Astrocyte (in vitro differentiated cells and primary cell): ENCODE measurements around the gene NELFB. TPM values are rescaled to one million over a fixed set of nuclear protein-coding genes. Genes with fewer than 3 reads are reported as not detected.
"Not testable (repeated sequence)": the region's sequence is repeated elsewhere in the genome, so short reads cannot be mapped to it uniquely, and the experiment has no call there.

Experiments
- DNase-seq: peaks from one replicate; pipeline ENCODE4 v3.0.0-alpha.2; 2010; ENCODE audit warnings: low read depth
- FAIRE-seq: peaks from 2 replicates; lab custom pipeline; 2011; peaks lifted over from hg19 to GRCh38; lab: Jason Lieb, UNC
- H2AFZ ChIP-seq: 2 replicates; pipeline ENCODE4 v1.6.0; 2012; ENCODE audit warnings: low read depth, low read length, inconsistent platforms
- H3K27ac ChIP-seq: 2 replicates; pipeline ENCODE4 v1.5.1; 2011; ENCODE audit warnings: low read depth, low read length, inconsistent platforms
- H3K27me3 ChIP-seq: 2 replicates; pipeline ENCODE4 v1.6.0; 2011; ENCODE audit warnings: low read length, inconsistent platforms; ENCODE audit not compliant: insufficient read depth
- H3K36me3 ChIP-seq: 2 replicates; pipeline ENCODE4 v1.5.1; 2011; ENCODE audit warnings: low read length, inconsistent platforms; ENCODE audit not compliant: insufficient read depth
- H3K4me1 ChIP-seq: 2 replicates; pipeline ENCODE4 v1.5.1; 2011; ENCODE audit warnings: low read length, inconsistent platforms; ENCODE audit not compliant: insufficient read depth
- H3K4me2 ChIP-seq: 2 replicates; pipeline ENCODE4 v1.6.0; 2012; ENCODE audit warnings: low read length, inconsistent platforms
- H3K4me3 ChIP-seq: 2 replicates; pipeline ENCODE4 v1.5.1; 2011; ENCODE audit warnings: low read depth, mild to moderate bottlenecking, low read length, inconsistent platforms; ENCODE audit not compliant: insufficient read depth
- H3K79me2 ChIP-seq: 2 replicates; pipeline ENCODE4 v1.6.0; 2012; ENCODE audit warnings: mild to moderate bottlenecking, low read length, inconsistent platforms; ENCODE audit not compliant: insufficient read depth
- H3K9ac ChIP-seq: 2 replicates; pipeline ENCODE4 v1.6.0; 2012; ENCODE audit warnings: mild to moderate bottlenecking, low read length, inconsistent platforms
- H3K9me3 ChIP-seq: 2 replicates; pipeline ENCODE4 v1.5.1; 2012; ENCODE audit warnings: low read depth, mild to moderate bottlenecking, low read length, inconsistent platforms; ENCODE audit not compliant: insufficient read depth
- H4K20me1 ChIP-seq: 2 replicates; pipeline ENCODE4 v1.6.0; 2012; ENCODE audit warnings: low read length, inconsistent platforms; ENCODE audit not compliant: insufficient read depth
- H3K27ac Mint-ChIP-seq: one replicate; pipeline ENCODE4 v1.8.0; 2021; ENCODE audit warnings: mild to moderate bottlenecking, mixed read lengths; ENCODE audit not compliant: unreplicated experiment
- H3K27me3 Mint-ChIP-seq: one replicate; pipeline ENCODE4 v1.8.0; 2021; ENCODE audit warnings: low read depth, mixed read lengths; ENCODE audit not compliant: unreplicated experiment
- H3K36me3 Mint-ChIP-seq: one replicate; pipeline ENCODE4 v1.8.0; 2021; ENCODE audit warnings: low read depth, mixed read lengths; ENCODE audit not compliant: unreplicated experiment
- H3K4me1 Mint-ChIP-seq: one replicate; pipeline ENCODE4 v1.8.0; 2021; ENCODE audit warnings: low read depth, mixed read lengths; ENCODE audit not compliant: unreplicated experiment
- H3K4me3 Mint-ChIP-seq: one replicate; pipeline ENCODE4 v1.8.0; 2021; ENCODE audit warnings: mild to moderate bottlenecking, moderate library complexity, mixed read lengths; ENCODE audit not compliant: unreplicated experiment
- H3K9me3 Mint-ChIP-seq: one replicate; pipeline ENCODE4 v1.8.0; 2021; ENCODE audit warnings: mild to moderate bottlenecking, mixed read lengths; ENCODE audit not compliant: unreplicated experiment
- CTCF ChIP-seq: IDR thresholded peaks from 2 replicates; pipeline ENCODE4 v1.5.1; 2011; ENCODE audit warnings: low read depth, mild to moderate bottlenecking, inconsistent platforms, low read length, moderate library complexity; ENCODE audit not compliant: insufficient read depth
- EZH2 ChIP-seq: IDR thresholded peaks from 2 replicates; pipeline ENCODE4 v1.6.1; 2012; ENCODE audit warnings: mild to moderate bottlenecking, low read length, inconsistent platforms; ENCODE audit not compliant: insufficient read depth
- total RNA-seq: library from RNA; stranded (reverse); gene quantifications from 2 replicates; pipeline ENCODE4 v1.2.1, GENCODE V29; 2021

NELFB gene
- total RNA-seq, 1 donor from 2014 or later = 48.9 TPM

GRCh38 chr9:137241490-137242268, 13.4 kb upstream of the NELFB start:
- Histone ChIP-seq H3K4me3 (peak overlapping the region; percentile 82), H3K9me3 (no peaks in the 10 kb centered on the region), H3K27me3 (no peaks in the 10 kb centered on the region), H2AFZ (no peak overlapping the region), H4K20me1 (peaks cover 62% of the 10 kb centered on the region), H3K4me2 (peak overlapping the region; percentile 90), H3K36me3 (peaks cover 9% of the 10 kb centered on the region), H3K9ac (peak overlapping the region; percentile 88), H3K4me1 (peaks cover 25% of the 10 kb centered on the region), H3K79me2 (peaks cover 54% of the 10 kb centered on the region), H3K27ac (peak overlapping the region; percentile 70)
- no peaks in the 10 kb centered on the region for H3K27me3 Mint-ChIP-seq
- H3K4me1 Mint-ChIP-seq = peaks cover 19% of the 10 kb centered on the region
- no peak for TF ChIP-seq CTCF
- TF ChIP-seq EZH2 = no peak
- no peaks in the 10 kb centered on the region for H3K9me3 Mint-ChIP-seq
- DNase-seq = no peak
- peak overlapping the region; percentile 75 for H3K27ac Mint-ChIP-seq
- peak overlapping the region; percentile 94 for H3K4me3 Mint-ChIP-seq
- no peak for FAIRE-seq
- peaks cover 8% of the 10 kb centered on the region for H3K36me3 Mint-ChIP-seq

- Mint-ChIP-seq H3K4me3 (peak overlapping the region; percentile 94), H3K36me3 (peaks cover 8% of the 10 kb centered on the region), H3K27me3 (no peaks in the 10 kb centered on the region), H3K4me1 (peaks cover 19% of the 10 kb centered on the region), H3K9me3 (no peaks in the 10 kb centered on the region), H3K27ac (peak overlapping the region; percentile 75)
- H3K4me3 ChIP-seq = peak overlapping the region; percentile 82
- TF ChIP-seq EZH2 (no peak), CTCF (no peak)
- H3K9me3 ChIP-seq = no peaks in the 10 kb centered on the region
- H3K79me2 ChIP-seq = peaks cover 54% of the 10 kb centered on the region
- H4K20me1 ChIP-seq = peaks cover 54% of the 10 kb centered on the region
- no peak overlapping the region for H2AFZ ChIP-seq
- peak overlapping the region; percentile 90 for H3K4me2 ChIP-seq
- H3K27me3 ChIP-seq = no peaks in the 10 kb centered on the region
- peak overlapping the region; percentile 88 for H3K9ac ChIP-seq
- peaks cover 25% of the 10 kb centered on the region for H3K4me1 ChIP-seq
- H3K27ac ChIP-seq = peak overlapping the region; percentile 70
- DNase-seq = no peak
- H3K36me3 ChIP-seq = peaks cover 9% of the 10 kb centered on the region
- FAIRE-seq = no peak
Measured at GRCh38 chr9:137242269-137243203, 12.6 kb upstream of the NELFB start.

GRCh38 chr9:137243266-137243625, 11.9 kb upstream of the NELFB start:
- Mint-ChIP-seq H3K4me3 (peak overlapping the region; percentile 94), H3K4me1 (peaks cover 19% of the 10 kb centered on the region), H3K27ac (peak overlapping the region; percentile 75)
- H3K4me2 ChIP-seq = peak overlapping the region; percentile 90
- H3K4me3 ChIP-seq = peak overlapping the region; percentile 17
- H3K9me3 Mint-ChIP-seq, H2AFZ ChIP-seq, FAIRE-seq, DNase-seq, H3K36me3 ChIP-seq, H3K27me3 ChIP-seq, H3K27ac ChIP-seq, H3K9me3 ChIP-seq, H3K27me3 Mint-ChIP-seq, H3K36me3 Mint-ChIP-seq: not testable (repeated sequence)
- peaks cover 46% of the 10 kb centered on the region for H4K20me1 ChIP-seq
- H3K4me1 ChIP-seq = peaks cover 25% of the 10 kb centered on the region
- H3K79me2 ChIP-seq = peaks cover 49% of the 10 kb centered on the region
- H3K9ac ChIP-seq = peak overlapping the region; percentile 88
